IMR-90 (cell line): ENCODE data around the gene ETFRF1. TPM values are rescaled to one million over a fixed set of nuclear protein-coding genes. Genes with fewer than 3 reads are reported as not detected.
A peak's percentile ranks its signal among the peaks of the same experiment; 100 is the strongest.

Experiments used
- ATAC-seq: fragments of 200-7000 bp; cut with Tn5 transposase; 2 replicates; pipeline ENCODE4 v1.9.1; 2020; ENCODE audit warnings: low read depth, mild to moderate bottlenecking, moderate library complexity
- BruUV-seq: library from RNA; stranded (reverse); fragments of 400-500 nt; replicated peaks from 2 replicates; lab custom pipeline; 2021; lab: Mats Ljungman, UMichigan
- CTCF ChIA-PET: fragments of 300-600 bp; formaldehyde crosslinking; extraction: SDS; loops from one replicate; lab custom pipeline; 2021; ENCODE audit warnings: antibody characterized with exemption; lab: Yijun Ruan, JAX
- POLR2A ChIA-PET: fragments of 300-600 bp; sonication (Branson Sonifier 250); formaldehyde crosslinking; loops from one replicate; lab custom pipeline; 2022; ENCODE audit warnings: antibody characterized with exemption; ENCODE audit not compliant: unreplicated experiment; lab: Charles Lee
- DNase-seq: peaks from one replicate; pipeline ENCODE4 v3.0.0; 2013
- H2AFZ ChIP-seq: replicated peaks from 2 replicates; pipeline ENCODE3; 2013; ENCODE audit warnings: low read length, mild to moderate bottlenecking; ENCODE audit not compliant: poor library complexity
- H2AK5ac ChIP-seq: 2 replicates; pipeline ENCODE4 v1.6.1; 2013; ENCODE audit warnings: low read depth, low read length, inconsistent platforms
- H2AK9ac ChIP-seq: replicated peaks from 2 replicates; pipeline ENCODE3; 2013; ENCODE audit warnings: mild to moderate bottlenecking, low read depth, low read length, moderate library complexity; ENCODE audit not compliant: poor library complexity
- H2BK120ac ChIP-seq: 2 replicates; pipeline ENCODE4 v1.6.1; 2013; ENCODE audit warnings: low read depth, low read length, inconsistent platforms
- H2BK15ac ChIP-seq: 3 replicates; pipeline ENCODE4 v1.6.1; 2013; ENCODE audit warnings: low read depth, low read length, inconsistent platforms
- H2BK20ac ChIP-seq: 2 replicates; pipeline ENCODE4 v1.6.1; 2013; ENCODE audit warnings: low read depth, mild to moderate bottlenecking, inconsistent platforms, low read length, moderate library complexity
- H2BK5ac ChIP-seq: 2 replicates; pipeline ENCODE4 v1.6.1; 2013; ENCODE audit warnings: mild to moderate bottlenecking, low read depth, low read length, inconsistent platforms; ENCODE audit not compliant: poor library complexity, severe bottlenecking
- H3K14ac ChIP-seq: replicated peaks from 2 replicates; pipeline ENCODE4 v1.6.1; 2013; ENCODE audit warnings: low read depth, low read length, inconsistent platforms
- H3K18ac ChIP-seq: 2 replicates; pipeline ENCODE4 v1.6.1; 2013; ENCODE audit warnings: low read depth, low read length, control low read depth
- H3K23ac ChIP-seq: 2 replicates; pipeline ENCODE4 v1.6.1; 2013; ENCODE audit warnings: low read depth, low read length, inconsistent platforms
- H3K27ac ChIP-seq: 2 replicates; pipeline ENCODE4 v1.5.1; 2013; ENCODE audit warnings: mild to moderate bottlenecking, control low read depth, low read length; ENCODE audit not compliant: insufficient read depth
- H3K27me3 ChIP-seq: 2 replicates; pipeline ENCODE4 v1.6.1; 2013; ENCODE audit warnings: low read length; ENCODE audit not compliant: control insufficient read depth, insufficient read depth
- H3K36me3 ChIP-seq: 2 replicates; pipeline ENCODE4 v1.6.1; 2013; ENCODE audit warnings: low read length, mixed read lengths; ENCODE audit not compliant: control insufficient read depth, insufficient read depth
- H3K4ac ChIP-seq: 2 replicates; pipeline ENCODE4 v1.6.1; 2013; ENCODE audit warnings: low read depth, low read length, inconsistent platforms
- H3K4me1 ChIP-seq: 2 replicates; pipeline ENCODE4 v1.6.1; 2013; ENCODE audit warnings: low read length, mixed read lengths; ENCODE audit not compliant: control insufficient read depth, insufficient read depth
- H3K4me2 ChIP-seq: 2 replicates; pipeline ENCODE4 v1.6.1; 2013; ENCODE audit warnings: low read depth, mild to moderate bottlenecking, control low read depth, low read length, moderate library complexity
- H3K4me3 ChIP-seq: 2 replicates; pipeline ENCODE4 v1.5.1; 2013; ENCODE audit warnings: low read depth, mild to moderate bottlenecking, control low read depth, low read length, moderate library complexity; ENCODE audit not compliant: insufficient read depth
- H3K56ac ChIP-seq: 2 replicates; pipeline ENCODE4 v1.6.1; 2013; ENCODE audit warnings: low read length, inconsistent platforms; ENCODE audit not compliant: insufficient read depth; ENCODE audit errors: extremely low read depth
- H3K79me1 ChIP-seq, 2 experiments: 2 replicates each; pipeline ENCODE4 v1.6.1; 2013; ENCODE audit warnings: low read length in 2 of 2, inconsistent platforms in 1 of 2, low read depth in 1 of 2
- H3K9ac ChIP-seq: 2 replicates; pipeline ENCODE4 v1.6.1; 2013; ENCODE audit warnings: low read depth, low read length, control low read depth
- H3K9me1 ChIP-seq: 2 replicates; pipeline ENCODE4 v1.6.1; 2013; ENCODE audit warnings: low read length, inconsistent platforms; ENCODE audit not compliant: insufficient read depth
- H3K9me3 ChIP-seq: 2 replicates; pipeline ENCODE4 v1.6.1; 2013; ENCODE audit warnings: low read length; ENCODE audit not compliant: control insufficient read depth, insufficient read depth
- H4K20me1 ChIP-seq: 2 replicates; pipeline ENCODE4 v1.6.1; 2013; ENCODE audit warnings: low read length, inconsistent platforms; ENCODE audit not compliant: insufficient read depth
- H4K5ac ChIP-seq: 2 replicates; pipeline ENCODE4 v1.6.1; 2013; ENCODE audit warnings: mild to moderate bottlenecking, low read depth, low read length, control low read depth
- H4K8ac ChIP-seq, 2 experiments: 2 replicates each; pipeline ENCODE4 v1.6.1; 2013; ENCODE audit warnings: low read depth in 2 of 2, low read length in 2 of 2, control low read depth in 1 of 2, inconsistent platforms in 1 of 2
- H4K91ac ChIP-seq: 2 replicates; pipeline ENCODE4 v1.6.1; 2013; ENCODE audit warnings: low read depth, low read length, inconsistent platforms; ENCODE audit not compliant: insufficient read depth
- CEBPB ChIP-seq: IDR thresholded peaks from 2 replicates; pipeline ENCODE4 v1.6.1; 2012; ENCODE audit warnings: low read depth, low read length, improper control_type of control experiment
- MAFK ChIP-seq: IDR thresholded peaks from 2 replicates; pipeline ENCODE4 v1.6.1; 2012; ENCODE audit warnings: low read depth, low read length, improper control_type of control experiment
- MAZ ChIP-seq: IDR thresholded peaks from 2 replicates; pipeline ENCODE4 v1.6.1; 2012; ENCODE audit warnings: low read depth, mild to moderate bottlenecking, low read length, improper control_type of control experiment, moderate library complexity, borderline replicate concordance
- NFE2L2 ChIP-seq: fragments of 150-350 bp; IDR thresholded peaks from 2 replicates; pipeline ENCODE4 v1.6.1; 2016; ENCODE audit warnings: low read depth, mild to moderate bottlenecking, low read length
- POLR2A ChIP-seq: IDR thresholded peaks from 2 replicates; pipeline ENCODE4 v1.6.1; 2012; ENCODE audit warnings: mild to moderate bottlenecking, low read depth, low read length
- RAD21 ChIP-seq: IDR thresholded peaks from 2 replicates; pipeline ENCODE4 v1.6.1; 2012; ENCODE audit warnings: low read length, improper control_type of control experiment
- SMC3 ChIP-seq: fragments of 150-350 bp; IDR thresholded peaks from 2 replicates; pipeline ENCODE4 v1.6.1; 2016; ENCODE audit warnings: low read depth, mild to moderate bottlenecking, antibody characterized with exemption, low read length, moderate library complexity
- WGBS, 2 experiments: methylation state at CpG; one replicate each; pipeline versions ENCODE4 v1.1.5 to v1.1.7; 2013; ENCODE audit warnings: missing lambda C conversion rate in 2 of 2; ENCODE audit not compliant: insufficient read length in 1 of 2; ENCODE audit errors: extremely low coverage in 2 of 2; 5-methylcytosine and 5-hydroxymethylcytosine counted together
- dilution Hi-C: fragments of 300-500 bp; cut with HindIII; formaldehyde crosslinking; loops from one replicate; pipeline ENCODE4 v1.14.3; 2018; ENCODE audit warnings: low sequenced_read_pairs; ENCODE audit not compliant: unreplicated experiment
- in situ Hi-C: fragments of 300-500 bp; cut with MboI; formaldehyde crosslinking; loops from 3 replicates; pipeline ENCODE4 v1.14.3; 2019; ENCODE audit warnings: low sequenced_read_pairs, inconsistent platforms, mixed read lengths
- intact Hi-C: fragments of 100-400 bp; cut with micrococcal nuclease; formaldehyde crosslinking; loops from 2 replicates; pipeline ENCODE4 v1.10.0; 2022
- polyA plus RNA-seq, 3 experiments: library from polyadenylated mRNA; depleted of rRNA; stranded (reverse); fragments of >200 nt; gene quantifications; 2 replicates each; pipeline ENCODE4 v1.2.3, GENCODE V29; 2012; ENCODE audit warnings: low replicate concordance in 1 of 3
- total RNA-seq: library from RNA; depleted of rRNA; stranded (reverse); fragments of >200 nt; gene quantifications from 2 replicates; pipeline ENCODE4 v1.2.3, GENCODE V29; 2012
- TF ChIP-seq, protein P1 (sequence below): conservative IDR thresholded peaks from 2 replicates; pipeline ENCODE4 v1.5.1; 2012; ENCODE audit warnings: mild to moderate bottlenecking, low read depth, low read length, improper control_type of control experiment
- TF ChIP-seq, protein P2 (sequence below): fragments of 150-350 bp; IDR thresholded peaks from 2 replicates; pipeline ENCODE4 v1.6.1; 2017; ENCODE audit warnings: mild to moderate bottlenecking, antibody characterized with exemption, low read length, low read depth

The ETFRF1 gene
- total and polyA plus RNA-seq, 2 of the 4 experiments (the other 2 are of a cell fraction) = 8.6 to 14.4 TPM

DNA sequence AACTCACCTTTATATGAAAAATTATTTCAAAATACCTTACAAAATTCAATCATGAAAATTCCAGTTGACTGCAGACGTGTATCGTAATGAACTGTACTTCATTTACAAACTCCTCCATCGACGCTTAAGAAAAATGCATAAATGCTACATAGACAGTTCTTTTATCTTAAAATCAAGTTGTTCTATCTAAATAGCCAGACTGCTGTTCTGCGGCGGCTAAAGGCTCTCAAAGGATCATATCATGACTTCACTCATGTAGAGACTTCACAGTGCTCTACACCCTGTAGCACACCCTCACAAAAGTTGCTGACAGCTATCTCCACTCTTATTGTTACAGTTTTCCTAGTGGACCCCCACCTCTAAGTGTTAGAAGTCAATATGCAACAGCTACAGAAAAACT lies 50.5 kb downstream of the ETFRF1 start:
- Histone ChIP-seq H2BK20ac (no peak overlapping the region), H2BK15ac (no peak overlapping the region), H3K56ac (no peak overlapping the region), H3K36me3 (peaks cover 3% of the 10 kb centered on the region), H2AFZ (no peak overlapping the region), H3K4me3 (no peak overlapping the region), H2BK5ac (no peak overlapping the region), H3K23ac (no peak overlapping the region), H4K8ac (no peak overlapping the region), H3K27me3 (no peaks in the 10 kb centered on the region), H4K91ac (no peak overlapping the region), H2AK5ac (no peak overlapping the region), H3K79me1 (peaks cover 3 to 60% of the 10 kb centered on the region in 2 experiments; a peak in 2 of 4 replicates), H4K5ac (no peak overlapping the region), H2BK120ac (no peak overlapping the region), H3K9me1 (no peaks in the 10 kb centered on the region), H4K20me1 (peaks cover 26% of the 10 kb centered on the region; the same call in 1 of the 2 replicates), H3K4me2 (no peak overlapping the region), H3K14ac (no peak overlapping the region), H2AK9ac (no peak overlapping the region), H3K18ac (no peak overlapping the region), H3K9ac (no peak overlapping the region), H3K27ac (no peak overlapping the region), H3K9me3 (no peaks in the 10 kb centered on the region), H3K4me1 (peaks cover 8% of the 10 kb centered on the region), H3K4ac (no peak overlapping the region)
- POLR2A ChIA-PET = no interaction called here
- in situ Hi-C loops = loop anchor here (5.0 to 25.0 kb wide), 2 partner anchors 137 to 792 kb away; no protein-coding TSS in a partner anchor
- dilution Hi-C loops = no loop called here
- DNase-seq (no peak), ATAC-seq (no peak)
- 100% methylated on average over 2 of the region's 6 CpGs; no CpG with 5 or more reads in 1 of the 2 experiments for whole genome bisulfite sequencing, 2 experiments
- CTCF ChIA-PET = no interaction called here
- TF ChIP-seq RAD21 (no peak), SMC3 (no peak), CEBPB (no peak), MAFK (0 out of 2 replicates have a peak, but pooled peaks have one; percentile 29), MAZ (no peak), NFE2L2 (no peak), POLR2A (no peak)
- TF ChIP-seq, protein P1, sequence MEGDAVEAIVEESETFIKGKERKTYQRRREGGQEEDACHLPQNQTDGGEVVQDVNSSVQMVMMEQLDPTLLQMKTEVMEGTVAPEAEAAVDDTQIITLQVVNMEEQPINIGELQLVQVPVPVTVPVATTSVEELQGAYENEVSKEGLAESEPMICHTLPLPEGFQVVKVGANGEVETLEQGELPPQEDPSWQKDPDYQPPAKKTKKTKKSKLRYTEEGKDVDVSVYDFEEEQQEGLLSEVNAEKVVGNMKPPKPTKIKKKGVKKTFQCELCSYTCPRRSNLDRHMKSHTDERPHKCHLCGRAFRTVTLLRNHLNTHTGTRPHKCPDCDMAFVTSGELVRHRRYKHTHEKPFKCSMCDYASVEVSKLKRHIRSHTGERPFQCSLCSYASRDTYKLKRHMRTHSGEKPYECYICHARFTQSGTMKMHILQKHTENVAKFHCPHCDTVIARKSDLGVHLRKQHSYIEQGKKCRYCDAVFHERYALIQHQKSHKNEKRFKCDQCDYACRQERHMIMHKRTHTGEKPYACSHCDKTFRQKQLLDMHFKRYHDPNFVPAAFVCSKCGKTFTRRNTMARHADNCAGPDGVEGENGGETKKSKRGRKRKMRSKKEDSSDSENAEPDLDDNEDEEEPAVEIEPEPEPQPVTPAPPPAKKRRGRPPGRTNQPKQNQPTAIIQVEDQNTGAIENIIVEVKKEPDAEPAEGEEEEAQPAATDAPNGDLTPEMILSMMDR = no peak
- TF ChIP-seq, protein P2, sequence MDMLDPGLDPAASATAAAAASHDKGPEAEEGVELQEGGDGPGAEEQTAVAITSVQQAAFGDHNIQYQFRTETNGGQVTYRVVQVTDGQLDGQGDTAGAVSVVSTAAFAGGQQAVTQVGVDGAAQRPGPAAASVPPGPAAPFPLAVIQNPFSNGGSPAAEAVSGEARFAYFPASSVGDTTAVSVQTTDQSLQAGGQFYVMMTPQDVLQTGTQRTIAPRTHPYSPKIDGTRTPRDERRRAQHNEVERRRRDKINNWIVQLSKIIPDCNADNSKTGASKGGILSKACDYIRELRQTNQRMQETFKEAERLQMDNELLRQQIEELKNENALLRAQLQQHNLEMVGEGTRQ = no peak
- BruUV-seq = no TSS peak
- intact Hi-C loops = loop anchor here (10.0 kb wide), 2 partner anchors 309 to 779 kb away; partner anchors contain the start of gene LMNTD1
